Duodenal mucosa (tissue), 2 donors: ENCODE measurements around the gene ARHGEF6.
"Not testable (repeated sequence)": the region's sequence is repeated elsewhere in the genome, so short reads cannot be mapped to it uniquely, and the experiment has no call there.

ENCODE experiments used
- H3K27ac ChIP-seq: one replicate; pipeline ENCODE4 v1.7.0; 2013; ENCODE audit warnings: low read depth, low read length
- H3K27me3 ChIP-seq, 2 donors: one replicate each; pipeline ENCODE4 v1.7.0; 2013; ENCODE audit warnings: low read length in 2 of 2, control low read depth in 1 of 2; ENCODE audit not compliant: insufficient read depth in 2 of 2, control insufficient read depth in 1 of 2
- H3K36me3 ChIP-seq, 2 donors: one replicate each; pipeline ENCODE4 v1.7.0; 2013; ENCODE audit warnings: low read length in 2 of 2, control low read depth in 1 of 2; ENCODE audit not compliant: insufficient read depth in 2 of 2, control insufficient read depth in 1 of 2
- H3K4me1 ChIP-seq, 2 donors: one replicate each; pipeline ENCODE4 v1.7.0; 2013; ENCODE audit warnings: low read length in 2 of 2, control low read depth in 1 of 2; ENCODE audit not compliant: insufficient read depth in 2 of 2, control insufficient read depth in 1 of 2
- H3K4me3 ChIP-seq, 2 donors: one replicate each; pipeline ENCODE4 v1.7.0; 2013; ENCODE audit warnings: low read length in 2 of 2, low read depth in 1 of 2
- H3K9ac ChIP-seq, 2 donors: one replicate each; pipeline ENCODE4 v1.7.0; 2013; ENCODE audit warnings: low read length in 2 of 2, low read depth in 1 of 2
- H3K9me3 ChIP-seq, 2 donors: one replicate each; pipeline ENCODE4 v1.7.0; 2013; ENCODE audit warnings: low read length in 2 of 2, control low read depth in 1 of 2; ENCODE audit not compliant: control insufficient read depth in 1 of 2

The ARHGEF6 gene

DNA sequence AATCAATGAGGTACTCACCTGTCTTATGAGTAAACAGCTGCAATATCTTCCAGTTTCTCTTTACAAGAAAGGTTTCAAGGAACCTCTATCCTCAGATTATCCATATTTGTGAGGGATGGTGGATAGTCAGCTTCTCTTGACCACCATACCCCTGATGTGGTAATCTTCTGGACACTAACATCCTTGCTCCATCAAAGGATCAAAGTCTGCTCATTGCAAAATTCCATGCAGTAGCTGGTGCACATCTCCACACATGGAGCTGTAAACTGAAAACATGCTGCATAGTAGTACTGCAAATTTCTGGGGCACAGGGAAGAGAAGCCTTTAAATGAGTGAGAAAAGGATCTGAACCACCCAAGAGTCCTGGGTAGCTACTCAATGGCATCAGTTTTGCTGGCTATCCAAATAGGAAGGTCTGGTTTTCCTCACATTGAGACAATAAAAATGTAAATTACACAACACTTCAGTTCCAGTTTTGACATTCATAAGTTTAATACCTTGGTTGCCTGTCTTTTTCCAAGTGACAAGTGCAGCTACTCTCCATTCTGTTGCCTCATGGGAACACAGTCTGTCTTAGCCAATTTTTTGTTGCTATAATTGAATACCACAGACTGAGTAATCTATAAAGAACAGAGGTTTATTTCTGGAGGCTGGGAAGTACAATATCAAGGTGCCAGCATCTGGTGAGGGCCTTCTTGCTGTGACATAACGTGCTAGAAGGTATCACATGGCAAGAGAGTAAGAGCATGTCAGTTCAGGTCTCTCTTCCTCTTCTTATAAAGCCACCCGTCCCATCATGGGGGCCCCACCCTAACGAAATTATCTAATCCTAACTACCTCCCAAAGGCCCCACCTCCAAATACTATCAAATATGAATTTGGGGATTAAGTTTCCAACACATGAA, 34.4 kb upstream of the ARHGEF6 start:
- Histone ChIP-seq H3K4me1 (no peaks in the 10 kb centered on the region), H3K27ac (no peak overlapping the region), H3K9ac (no peak overlapping the region), H3K36me3 (no peaks in the 10 kb centered on the region), H3K27me3 (no peaks in the 10 kb centered on the region), H3K9me3 (no peaks in the 10 kb centered on the region), H3K4me3 (no peak overlapping the region)

DNA sequence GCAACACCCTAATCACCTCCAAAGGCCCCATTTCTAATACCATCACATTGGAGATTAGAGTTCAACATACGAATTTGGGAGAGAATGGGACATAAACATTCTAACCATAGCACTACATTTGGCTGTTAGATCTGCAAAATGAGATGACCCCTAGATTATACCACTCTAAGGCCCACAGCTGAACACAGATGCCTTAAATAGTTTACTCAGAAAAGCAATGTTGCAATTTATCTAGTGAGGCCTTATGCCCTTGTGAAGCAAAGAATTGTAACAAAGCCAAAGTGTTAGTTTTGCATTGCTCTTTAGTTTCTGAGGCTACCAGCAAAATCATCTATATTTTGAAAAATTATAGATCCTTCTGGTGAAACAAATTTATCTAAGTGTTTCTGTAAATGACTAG, 31.6 kb upstream of the ARHGEF6 start:
- Histone ChIP-seq H3K4me3 (no peak overlapping the region), H3K27ac (no peak overlapping the region), H3K27me3 (no peaks in the 10 kb centered on the region), H3K36me3 (no peaks in the 10 kb centered on the region), H3K9ac (no peak overlapping the region), H3K9me3 (no peaks in the 10 kb centered on the region), H3K4me1 (no peaks in the 10 kb centered on the region)

DNA sequence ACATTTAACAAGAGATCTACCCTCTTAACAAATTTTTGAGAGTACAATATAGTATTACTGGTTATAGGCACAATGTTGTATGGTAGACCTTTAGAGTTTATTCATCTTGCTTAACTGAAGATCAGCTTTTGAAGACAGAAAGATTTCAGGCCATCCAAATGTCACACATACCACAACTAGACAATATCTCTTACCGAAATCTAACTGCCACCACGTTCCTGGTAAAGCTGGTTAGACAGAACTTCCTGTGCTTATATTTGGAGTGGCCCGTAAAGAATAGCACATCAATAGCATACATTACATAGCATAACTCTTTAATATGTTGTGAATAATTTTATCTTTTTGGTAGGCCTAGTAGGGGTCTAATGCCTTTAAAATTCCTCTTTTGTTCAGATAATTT, 29.8 kb upstream of the ARHGEF6 start:
- Histone ChIP-seq H3K4me1 (no peaks in the 10 kb centered on the region), H3K36me3 (no peaks in the 10 kb centered on the region), H3K9me3 (no peaks in the 10 kb centered on the region), H3K27ac (no peak overlapping the region), H3K9ac (no peak overlapping the region), H3K4me3 (no peak overlapping the region), H3K27me3 (no peaks in the 10 kb centered on the region)

DNA sequence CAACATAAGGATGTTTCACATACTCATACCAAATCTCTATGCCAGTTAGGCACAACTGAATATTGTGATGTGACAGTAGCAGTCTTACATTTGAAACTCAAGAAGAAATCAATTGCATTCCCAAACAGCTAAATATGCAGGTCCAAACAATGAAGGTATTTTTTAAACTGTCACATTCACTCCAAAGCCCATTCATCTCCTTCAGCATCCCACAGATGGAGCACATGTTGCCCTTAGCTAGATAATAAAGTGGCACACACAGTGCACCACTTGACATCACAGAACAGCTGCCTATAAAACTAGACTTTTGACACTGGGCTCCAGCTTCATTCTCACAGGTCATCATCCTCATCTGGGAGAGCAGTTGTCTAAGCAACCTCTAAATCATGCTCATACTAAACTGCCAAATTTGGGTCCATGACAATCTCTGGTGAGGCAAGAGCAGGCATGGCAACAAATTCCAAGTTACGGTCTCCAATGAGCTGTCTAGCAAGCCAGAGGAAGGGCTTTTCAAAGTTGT, 26.2 kb upstream of the ARHGEF6 start:
- no peak overlapping the region for H3K9ac ChIP-seq
- no peaks in the 10 kb centered on the region for H3K36me3 ChIP-seq
- H3K4me3 ChIP-seq: no peak overlapping the region
- H3K4me1 ChIP-seq: no peaks in the 10 kb centered on the region
- no peaks in the 10 kb centered on the region for H3K27me3 ChIP-seq
- no peak overlapping the region for H3K27ac ChIP-seq
- H3K9me3 ChIP-seq: no peaks in the 10 kb centered on the region

DNA sequence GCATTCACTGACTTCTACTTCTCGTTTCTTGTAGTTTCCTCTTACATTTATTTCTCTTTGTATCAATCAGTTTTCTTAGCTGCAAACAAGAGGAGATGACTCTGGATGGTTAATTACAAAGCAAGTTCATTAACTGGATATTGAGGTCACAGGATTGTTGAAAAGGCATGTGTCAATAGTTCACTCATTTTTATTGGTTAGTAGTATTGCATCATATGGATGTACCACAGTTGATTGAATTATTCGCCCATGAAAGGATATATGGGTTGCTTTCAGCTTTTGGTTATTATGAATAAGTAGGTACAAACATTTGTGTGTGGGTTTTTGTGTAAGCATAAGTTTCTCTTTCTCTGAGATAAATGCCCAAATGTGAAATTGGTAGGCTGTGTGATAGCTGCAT, 21.8 kb upstream of the ARHGEF6 start:
- no peak overlapping the region for H3K27ac ChIP-seq
- H3K27me3 ChIP-seq: no peaks in the 10 kb centered on the region
- no peak overlapping the region for H3K4me3 ChIP-seq
- H3K9me3 ChIP-seq: no peaks in the 10 kb centered on the region
- no peak overlapping the region for H3K9ac ChIP-seq
- H3K36me3 ChIP-seq: no peaks in the 10 kb centered on the region
- H3K4me1 ChIP-seq: no peaks in the 10 kb centered on the region

DNA sequence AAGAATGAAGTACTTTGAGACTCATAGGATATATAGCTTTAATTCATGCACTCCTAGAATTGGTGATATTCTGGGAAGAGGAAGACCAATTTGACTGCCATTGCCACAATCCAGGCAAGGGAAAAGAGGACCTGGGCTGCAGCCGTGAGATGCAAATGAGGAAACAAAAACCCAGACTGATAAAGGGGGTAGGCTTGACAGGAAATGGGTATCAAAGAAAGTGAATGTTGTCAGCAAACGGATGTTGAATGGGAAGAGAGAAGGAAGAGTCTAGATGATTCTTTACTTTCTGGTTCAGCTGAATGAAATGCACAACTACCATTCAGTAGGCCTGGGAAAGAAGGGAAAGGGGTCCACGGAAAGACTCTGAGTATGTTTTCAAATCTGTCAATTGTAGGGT, 17.1 kb upstream of the ARHGEF6 start:
- Histone ChIP-seq H3K4me1 (no peaks in the 10 kb centered on the region), H3K27ac (no peak overlapping the region), H3K9ac (no peak overlapping the region)

DNA sequence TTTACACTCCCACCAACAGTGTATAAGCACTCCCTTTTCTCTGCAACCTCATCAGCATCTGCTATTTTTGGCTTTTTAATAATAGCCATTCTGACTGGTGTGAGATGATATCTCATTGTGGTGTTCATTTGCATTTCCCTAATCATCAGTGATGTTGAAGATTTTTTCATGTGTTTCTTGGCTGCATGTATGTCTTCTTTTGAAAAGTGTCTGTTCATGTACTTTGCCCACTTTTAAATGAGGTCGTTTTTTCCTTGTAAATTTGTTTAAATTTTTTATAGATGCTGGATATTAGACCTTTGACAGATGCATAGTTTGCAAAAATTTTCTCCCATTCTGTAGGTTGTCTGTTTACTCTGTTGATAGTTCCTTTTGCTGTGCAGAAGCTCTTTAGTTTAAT, 14.4 kb upstream of the ARHGEF6 start:
- H3K9ac ChIP-seq, H3K4me3 ChIP-seq, H3K27me3 ChIP-seq, H3K27ac ChIP-seq, H3K9me3 ChIP-seq, H3K36me3 ChIP-seq, H3K4me1 ChIP-seq: not testable (repeated sequence)

More for the DNA sequence above, 17.1 kb upstream of the ARHGEF6 start:
- H3K36me3 ChIP-seq: no peaks in the 10 kb centered on the region
- H3K4me3 ChIP-seq: no peak overlapping the region
- no peaks in the 10 kb centered on the region for H3K9me3 ChIP-seq
- no peaks in the 10 kb centered on the region for H3K27me3 ChIP-seq

DNA sequence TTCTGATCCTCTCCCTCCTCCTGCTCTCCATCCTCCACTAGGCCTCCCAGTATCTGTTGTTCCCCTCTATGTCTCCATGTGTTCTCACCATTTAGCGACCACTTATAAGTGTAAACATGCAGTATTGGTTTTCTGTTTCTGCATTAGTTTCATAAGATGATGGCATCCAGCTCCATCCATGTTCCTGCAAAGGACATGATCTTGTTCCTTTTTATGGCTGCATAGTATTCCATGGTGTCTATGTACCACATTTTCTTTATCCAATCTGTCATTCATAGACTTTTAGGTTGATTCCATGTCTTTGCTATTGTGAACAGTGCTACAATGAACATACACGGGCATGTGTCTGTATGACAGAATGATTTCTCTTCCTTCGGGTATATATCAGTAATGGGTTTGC, 13.9 kb upstream of the ARHGEF6 start:
- not testable (repeated sequence) for H3K4me1 ChIP-seq, H3K9ac ChIP-seq, H3K27me3 ChIP-seq, H3K4me3 ChIP-seq, H3K9me3 ChIP-seq, H3K27ac ChIP-seq, H3K36me3 ChIP-seq

DNA sequence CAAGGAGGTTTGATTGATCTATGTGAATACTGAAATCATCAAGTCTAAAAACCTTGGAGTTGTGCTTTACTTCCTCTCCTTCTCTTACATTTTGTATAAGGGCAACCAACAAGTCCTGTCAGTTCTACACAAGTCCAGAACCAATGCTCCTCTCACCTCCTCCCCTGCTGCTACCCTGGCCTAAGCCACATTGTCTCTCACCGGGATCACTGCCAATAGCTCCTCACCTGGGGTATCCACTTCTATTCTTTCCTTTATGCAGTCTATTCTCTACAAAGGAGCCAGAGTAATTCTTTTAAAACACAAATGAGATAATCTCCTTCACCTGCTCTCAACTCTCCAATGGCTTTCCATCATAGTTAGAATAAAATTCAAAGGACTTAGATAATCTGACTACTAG, 13.3 kb upstream of the ARHGEF6 start:
- H3K9ac ChIP-seq: no peak overlapping the region
- H3K27ac ChIP-seq: no peak overlapping the region
- no peaks in the 10 kb centered on the region for H3K9me3 ChIP-seq
- H3K27me3 ChIP-seq: no peaks in the 10 kb centered on the region
- H3K4me1 ChIP-seq: no peaks in the 10 kb centered on the region
- no peak overlapping the region for H3K4me3 ChIP-seq
- H3K36me3 ChIP-seq: no peaks in the 10 kb centered on the region

DNA sequence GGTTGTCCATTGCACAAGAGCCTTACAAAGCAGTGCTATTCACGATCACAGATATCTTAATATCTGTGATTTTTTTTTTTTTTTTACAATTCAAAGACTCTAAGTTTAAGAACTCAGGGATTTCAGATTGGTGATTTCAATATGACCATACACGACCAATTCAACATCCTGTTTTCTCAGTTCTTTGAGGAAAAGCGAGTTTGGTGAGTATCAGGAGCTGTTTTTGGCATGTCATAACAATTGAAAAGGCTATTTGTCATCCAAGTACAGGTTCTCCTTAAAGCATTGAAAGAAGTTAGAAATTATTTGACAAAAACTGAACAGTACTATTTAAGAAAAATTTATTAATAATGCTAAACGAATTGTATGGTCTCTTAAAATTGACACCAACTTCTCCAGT, 9.1 kb upstream of the ARHGEF6 start:
- no peaks in the 10 kb centered on the region for H3K4me1 ChIP-seq
- no peaks in the 10 kb centered on the region for H3K9me3 ChIP-seq
- no peak overlapping the region for H3K27ac ChIP-seq
- H3K27me3 ChIP-seq: no peaks in the 10 kb centered on the region
- H3K36me3 ChIP-seq: no peaks in the 10 kb centered on the region
- no peak overlapping the region for H3K4me3 ChIP-seq
- no peak overlapping the region for H3K9ac ChIP-seq
